SU-DHL-6 (cell line): ENCODE data around the gene PHLPP2.

Experiments
- H2AFZ ChIP-seq: fragments of 200-600 bp; sonication (generic); 2 replicates; pipeline ENCODE4 v1.6.1; 2014; ENCODE audit warnings: low read depth, mild to moderate bottlenecking, moderate library complexity, mixed read lengths, antibody characterized with exemption, low read length; ENCODE audit not compliant: severe bottlenecking
- H3F3A ChIP-seq: fragments of 200-600 bp; shearing (Covaris generic); 2 replicates; pipeline ENCODE4 v1.6.0; 2016; ENCODE audit warnings: antibody characterized with exemption, mild to moderate bottlenecking; ENCODE audit not compliant: insufficient read depth
- H3K27ac ChIP-seq: fragments of 200-600 bp; sonication (generic); 2 replicates; pipeline ENCODE4 v1.5.1; 2016; ENCODE audit warnings: low read depth, mild to moderate bottlenecking, low read length, moderate library complexity, mixed read lengths
- H3K27me3 ChIP-seq: fragments of 200-600 bp; sonication (generic), shearing (Covaris generic); 2 replicates; pipeline ENCODE4 v1.6.0; 2014; ENCODE audit warnings: mild to moderate bottlenecking, low read length
- H3K36me3 ChIP-seq: fragments of 200-600 bp; sonication (generic); 2 replicates; pipeline ENCODE4 v1.6.1; 2014; ENCODE audit warnings: mild to moderate bottlenecking, low read length, mixed read lengths
- H3K4me2 ChIP-seq: fragments of 300-600, 200-600 bp; shearing (Covaris generic), sonication (generic); 2 replicates; pipeline ENCODE4 v1.6.0; 2014; ENCODE audit warnings: low read length, low read depth, mild to moderate bottlenecking; ENCODE audit not compliant: poor library complexity, severe bottlenecking
- H3K4me3 ChIP-seq: fragments of 200-600 bp; sonication (generic); 2 replicates; pipeline ENCODE4 v1.5.1; 2014; ENCODE audit warnings: antibody characterized with exemption, low read length, mild to moderate bottlenecking, mixed read lengths; ENCODE audit not compliant: insufficient read depth, poor library complexity, severe bottlenecking
- H3K79me2 ChIP-seq: fragments of 200-600 bp; sonication (generic); 2 replicates; pipeline ENCODE4 v1.6.1; 2014; ENCODE audit warnings: mild to moderate bottlenecking, low read length, moderate library complexity; ENCODE audit not compliant: insufficient read depth
- H3K9ac ChIP-seq: fragments of 200-600 bp; sonication (generic); 2 replicates; pipeline ENCODE4 v1.7.0; 2014; ENCODE audit warnings: mild to moderate bottlenecking, low read length
- H3K9me2 ChIP-seq: fragments of 200-600 bp; sonication (generic); replicated peaks from 2 replicates; pipeline ENCODE4 v1.6.1; 2014; ENCODE audit warnings: low read length; ENCODE audit not compliant: insufficient read depth
- H3K9me3 ChIP-seq: fragments of 200-600 bp; sonication (generic); 2 replicates; pipeline ENCODE4 v1.6.1; 2014; ENCODE audit warnings: low read length, mixed read lengths; ENCODE audit not compliant: insufficient read depth
- H4K20me1 ChIP-seq: fragments of 200-600 bp; sonication (generic); 2 replicates; pipeline ENCODE4 v1.6.1; 2014; ENCODE audit warnings: low read depth, mild to moderate bottlenecking, antibody characterized with exemption, low read length, moderate library complexity, mixed read lengths
- EZH2phosphoT487 ChIP-seq: fragments of 200-600 bp; sonication (generic), shearing (Covaris generic); conservative IDR thresholded peaks from 2 replicates; pipeline ENCODE4 v1.6.1; 2018; ENCODE audit warnings: mild to moderate bottlenecking, antibody characterized with exemption, low read length, moderate library complexity, mixed read lengths
- TF ChIP-seq, protein P1 (sequence below): fragments of 200-600 bp; sonication (generic); IDR thresholded peaks from one replicate; pipeline ENCODE4 v1.5.1; 2017; ENCODE audit warnings: antibody characterized with exemption, mild to moderate bottlenecking, low read length, moderate library complexity; ENCODE audit not compliant: insufficient read depth, poor library complexity, severe bottlenecking

PHLPP2 gene

DNA sequence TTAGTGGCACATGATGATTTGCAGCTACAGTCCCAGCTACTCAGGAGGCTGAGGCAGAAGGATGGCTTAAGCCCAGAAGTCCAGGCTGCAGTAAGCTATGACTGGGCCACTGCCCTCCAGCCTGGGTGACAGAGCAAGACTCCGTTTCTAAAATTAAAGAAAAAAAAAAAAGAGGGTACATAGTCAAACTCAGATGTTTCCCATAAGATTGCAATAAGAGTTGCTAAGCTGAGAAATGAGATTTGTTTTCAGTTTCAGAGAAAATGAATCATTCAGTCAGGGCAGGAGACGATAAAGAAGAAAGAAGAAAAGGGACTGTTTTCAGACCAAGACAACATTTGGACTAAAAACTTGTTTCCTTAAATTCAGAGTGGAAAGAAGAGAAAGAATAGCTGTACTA is 30.2 kb upstream of the PHLPP2 start:
- Histone ChIP-seq H3K4me3 (no peak overlapping the region), H3F3A (no peaks in the 10 kb centered on the region), H4K20me1 (no peaks in the 10 kb centered on the region), H2AFZ (no peak overlapping the region), H3K36me3 (peaks cover 32% of the 10 kb centered on the region), H3K79me2 (no peaks in the 10 kb centered on the region), H3K4me2 (no peak overlapping the region), H3K9me2 (no peaks in the 10 kb centered on the region), H3K9me3 (no peaks in the 10 kb centered on the region), H3K27me3 (no peaks in the 10 kb centered on the region), H3K27ac (no peak overlapping the region), H3K9ac (no peak overlapping the region)
- no peak for TF ChIP-seq EZH2phosphoT487
- TF ChIP-seq, protein P1, sequence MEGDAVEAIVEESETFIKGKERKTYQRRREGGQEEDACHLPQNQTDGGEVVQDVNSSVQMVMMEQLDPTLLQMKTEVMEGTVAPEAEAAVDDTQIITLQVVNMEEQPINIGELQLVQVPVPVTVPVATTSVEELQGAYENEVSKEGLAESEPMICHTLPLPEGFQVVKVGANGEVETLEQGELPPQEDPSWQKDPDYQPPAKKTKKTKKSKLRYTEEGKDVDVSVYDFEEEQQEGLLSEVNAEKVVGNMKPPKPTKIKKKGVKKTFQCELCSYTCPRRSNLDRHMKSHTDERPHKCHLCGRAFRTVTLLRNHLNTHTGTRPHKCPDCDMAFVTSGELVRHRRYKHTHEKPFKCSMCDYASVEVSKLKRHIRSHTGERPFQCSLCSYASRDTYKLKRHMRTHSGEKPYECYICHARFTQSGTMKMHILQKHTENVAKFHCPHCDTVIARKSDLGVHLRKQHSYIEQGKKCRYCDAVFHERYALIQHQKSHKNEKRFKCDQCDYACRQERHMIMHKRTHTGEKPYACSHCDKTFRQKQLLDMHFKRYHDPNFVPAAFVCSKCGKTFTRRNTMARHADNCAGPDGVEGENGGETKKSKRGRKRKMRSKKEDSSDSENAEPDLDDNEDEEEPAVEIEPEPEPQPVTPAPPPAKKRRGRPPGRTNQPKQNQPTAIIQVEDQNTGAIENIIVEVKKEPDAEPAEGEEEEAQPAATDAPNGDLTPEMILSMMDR = no peak

DNA sequence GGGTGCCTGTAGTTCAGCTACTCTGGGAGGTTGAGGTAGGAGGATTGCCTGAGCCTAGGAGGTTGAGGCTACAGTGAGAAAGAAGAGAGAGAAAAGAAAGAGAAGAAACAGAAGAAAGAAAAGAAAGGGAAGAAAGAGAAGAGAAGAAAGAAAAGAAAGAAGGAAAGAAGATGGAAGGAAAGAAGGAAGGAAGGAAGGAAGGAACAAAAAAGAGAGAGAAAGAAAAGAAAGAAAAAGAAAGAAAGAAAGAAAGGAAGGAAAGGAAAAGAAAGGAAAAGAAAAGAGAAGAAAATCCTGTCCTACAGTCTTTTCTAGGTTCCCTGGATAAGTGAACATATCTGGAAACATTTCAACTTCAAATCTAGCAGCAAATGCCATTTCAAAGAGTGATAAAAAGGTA is 29.6 kb upstream of the PHLPP2 start:
- H3K27me3 ChIP-seq = no peaks in the 10 kb centered on the region
- TF ChIP-seq, protein P1 = no peak
- TF ChIP-seq EZH2phosphoT487 = no peak
- no peak overlapping the region for H3K27ac ChIP-seq
- H3K9me2 ChIP-seq = no peaks in the 10 kb centered on the region
- peaks cover 33% of the 10 kb centered on the region for H3K36me3 ChIP-seq
- H3K79me2 ChIP-seq = no peaks in the 10 kb centered on the region
- H2AFZ ChIP-seq = no peak overlapping the region
- no peak overlapping the region for H3K4me2 ChIP-seq
- H3K9ac ChIP-seq = no peak overlapping the region
- H4K20me1 ChIP-seq = no peaks in the 10 kb centered on the region
- no peak overlapping the region for H3K4me3 ChIP-seq
- H3K9me3 ChIP-seq = no peaks in the 10 kb centered on the region
- H3F3A ChIP-seq = no peaks in the 10 kb centered on the region

DNA sequence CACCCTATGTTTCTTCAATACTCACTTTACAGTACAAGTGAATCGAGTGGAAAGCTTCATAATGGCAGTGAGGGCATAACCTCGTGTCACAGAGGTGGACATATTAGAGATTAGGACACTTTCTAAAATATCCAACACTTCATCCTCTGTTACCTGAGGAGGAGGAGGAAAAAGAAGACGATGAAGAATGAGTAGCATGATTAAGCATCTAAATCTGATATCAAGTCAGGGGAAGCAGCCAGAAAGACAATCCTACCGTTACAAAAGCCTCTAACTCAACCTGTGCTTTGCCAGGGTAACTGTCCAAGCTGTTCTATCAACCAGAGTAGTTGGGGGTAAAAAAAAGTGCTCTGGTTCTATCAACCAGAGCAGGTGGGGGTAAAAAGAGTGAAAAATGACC is 23.7 kb upstream of the PHLPP2 start:
- H2AFZ ChIP-seq = no peak overlapping the region
- H3F3A ChIP-seq = peaks cover 4% of the 10 kb centered on the region; the same call in 1 of the 2 replicates
- H3K27me3 ChIP-seq = no peaks in the 10 kb centered on the region
- H4K20me1 ChIP-seq = no peaks in the 10 kb centered on the region
- H3K4me2 ChIP-seq = no peak overlapping the region
- H3K36me3 ChIP-seq = peaks cover 39% of the 10 kb centered on the region
- H3K27ac ChIP-seq = no peak overlapping the region
- no peak overlapping the region for H3K4me3 ChIP-seq
- H3K9me3 ChIP-seq = no peaks in the 10 kb centered on the region
- no peak overlapping the region for H3K9ac ChIP-seq
- no peaks in the 10 kb centered on the region for H3K9me2 ChIP-seq
- H3K79me2 ChIP-seq = no peaks in the 10 kb centered on the region
- TF ChIP-seq, protein P1 = no peak
- no peak for TF ChIP-seq EZH2phosphoT487
